H1 (cell line): Measurements from ENCODE around the gene TAL2. TPM values are rescaled to one million over a fixed set of nuclear protein-coding genes. Genes with fewer than 3 reads are reported as not detected.

Experiments
- CHD2 ChIP-seq: IDR thresholded peaks from 2 replicates; pipeline ENCODE4 v1.6.1; 2012; ENCODE audit warnings: low read length, improper control_type of control experiment
- KDM5A ChIP-seq: fragments of 200-600 bp; IDR thresholded peaks from 2 replicates; pipeline ENCODE4 v1.7.1; 2012; ENCODE audit warnings: mild to moderate bottlenecking, low read length, inconsistent platforms, mixed read lengths
- PHF8 ChIP-seq: fragments of 200-600 bp; sonication (generic); conservative IDR thresholded peaks from 2 replicates; pipeline ENCODE4 v1.7.1; 2012; ENCODE audit warnings: low read depth, mild to moderate bottlenecking, inconsistent platforms, low read length, moderate library complexity
- RAD21 ChIP-seq, 2 experiments: IDR thresholded peaks in 1 of 2; conservative IDR thresholded peaks in 1 of 2; 2 replicates each; pipeline ENCODE4 v1.6.1; 2011; ENCODE audit warnings: low read depth in 2 of 2, low read length in 2 of 2, improper control_type of control experiment in 1 of 2, inconsistent platforms in 1 of 2, mild to moderate bottlenecking in 1 of 2, moderate library complexity in 1 of 2
- RBBP5 ChIP-seq: IDR thresholded peaks from 2 replicates; pipeline ENCODE4 v1.7.1; 2012; ENCODE audit warnings: low read depth, mild to moderate bottlenecking, inconsistent platforms, low read length, moderate library complexity, borderline replicate concordance
- SIRT6 ChIP-seq: IDR thresholded peaks from one replicate; pipeline ENCODE4 v1.7.1; 2012; ENCODE audit warnings: low read length, inconsistent platforms
- SIX5 ChIP-seq: IDR thresholded peaks from 2 replicates; pipeline ENCODE4 v1.6.1; 2011; ENCODE audit warnings: mild to moderate bottlenecking, low read depth, low read length
- SUZ12 ChIP-seq: fragments of 200-600 bp; sonication (generic); IDR thresholded peaks from 2 replicates; pipeline ENCODE4 v1.6.1; 2012; ENCODE audit warnings: mild to moderate bottlenecking, inconsistent platforms, low read length, moderate library complexity, mixed read lengths
- TAF7 ChIP-seq: optimal IDR thresholded peaks from 2 replicates; pipeline ENCODE3; 2011; ENCODE audit warnings: low read depth, mild to moderate bottlenecking, inconsistent platforms, low read length, moderate library complexity, borderline replicate concordance
- TCF12 ChIP-seq: IDR thresholded peaks from 2 replicates; pipeline ENCODE4 v1.6.1; 2011; ENCODE audit warnings: low read depth, mild to moderate bottlenecking, low read length
- polyA plus RNA-seq, 7 experiments: library from polyadenylated mRNA; depleted of rRNA in 3 of 7; stranded (reverse) in 5 of 7; unstranded in 2 of 7; fragments of >200 nt in 5 of 7; fragments of 200-250 nt in 2 of 7; gene quantifications; 1 replicate in 5 of 7; 2 replicates in 1 of 7; 4 replicates in 1 of 7; pipeline versions ENCODE4 v1.2.1 to v1.2.3, GENCODE V29; 2011 to 2013; ENCODE audit warnings: missing spikeins in 2 of 7, mixed read lengths in 2 of 7
- total RNA-seq: library from RNA; stranded (reverse); fragmentation: NEBNext Ultra II Directional; extraction: Animal tissue kit (Norgen Biotek cat#: 25700); gene quantifications from 2 replicates; pipeline ENCODE4 v1.2.1, GENCODE V29; 2021
- TF ChIP-seq, protein P1 (sequence below): fragments of 300-600 bp; sonication (generic); IDR thresholded peaks from 2 replicates; pipeline ENCODE4 v1.7.1; 2012; ENCODE audit warnings: low read length, moderate library complexity, mild to moderate bottlenecking, inconsistent platforms; ENCODE audit not compliant: insufficient replicate concordance

TAL2 gene
- total and polyA plus RNA-seq, 2 of the 8 experiments (the other 6 are each of a cell fraction or from before 2014, with no cell fraction given), result 0.65 to 0.82 TPM

DNA sequence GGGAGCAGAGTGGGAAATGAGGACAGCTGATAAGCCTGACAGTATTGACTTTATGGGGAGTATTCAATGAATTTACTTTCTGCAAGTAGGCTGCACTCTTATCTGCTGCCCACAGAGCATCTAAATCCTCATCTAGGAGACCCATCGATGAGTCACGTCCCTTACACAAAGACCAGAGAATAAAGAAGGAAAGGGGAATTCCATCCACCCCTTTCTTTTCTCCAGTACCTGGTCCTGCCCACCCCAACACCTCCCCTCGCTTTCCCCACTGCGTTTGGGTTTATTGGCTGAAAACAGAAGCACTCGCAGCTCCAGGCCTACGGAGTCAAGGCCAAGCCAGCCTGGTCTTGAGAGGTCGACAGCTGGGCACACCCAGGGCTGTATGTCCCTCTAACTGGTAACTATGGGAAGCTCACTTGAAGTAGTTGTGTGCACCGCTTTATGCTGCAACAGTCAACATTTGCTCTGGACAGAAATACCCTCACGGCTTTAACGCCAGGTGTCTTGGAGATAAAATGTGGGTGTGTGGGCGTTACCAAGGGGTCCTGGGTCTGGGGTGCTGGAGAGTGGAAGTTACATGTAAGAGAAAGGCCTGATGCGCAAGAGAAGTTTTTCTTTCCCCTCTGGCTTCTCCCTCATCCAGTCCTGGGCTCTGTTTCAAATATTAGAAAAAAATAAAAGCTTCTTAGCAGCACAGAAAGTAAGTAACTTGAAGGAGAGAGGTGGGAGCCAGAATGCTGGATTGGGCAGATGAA, 14.5 kb upstream of the TAL2 start (continued):
- TF ChIP-seq RAD21 (IDR thresholded peaks at IDR 0.05 in 1 of 2, conservative IDR thresholded peaks at IDR 0.05 in 1 of 2; ENCODE audit: low read depth in 2 of 2, low read length in 2 of 2) (no peak), RBBP5 (no peak), SUZ12 (no peak), TAF7 (peak; percentile 13), TCF12 (no peak), PHF8 (no peak), KDM5A (no peak), CHD2 (no peak), SIRT6 (no peak), SIX5 (no peak)
- TF ChIP-seq, protein P1, sequence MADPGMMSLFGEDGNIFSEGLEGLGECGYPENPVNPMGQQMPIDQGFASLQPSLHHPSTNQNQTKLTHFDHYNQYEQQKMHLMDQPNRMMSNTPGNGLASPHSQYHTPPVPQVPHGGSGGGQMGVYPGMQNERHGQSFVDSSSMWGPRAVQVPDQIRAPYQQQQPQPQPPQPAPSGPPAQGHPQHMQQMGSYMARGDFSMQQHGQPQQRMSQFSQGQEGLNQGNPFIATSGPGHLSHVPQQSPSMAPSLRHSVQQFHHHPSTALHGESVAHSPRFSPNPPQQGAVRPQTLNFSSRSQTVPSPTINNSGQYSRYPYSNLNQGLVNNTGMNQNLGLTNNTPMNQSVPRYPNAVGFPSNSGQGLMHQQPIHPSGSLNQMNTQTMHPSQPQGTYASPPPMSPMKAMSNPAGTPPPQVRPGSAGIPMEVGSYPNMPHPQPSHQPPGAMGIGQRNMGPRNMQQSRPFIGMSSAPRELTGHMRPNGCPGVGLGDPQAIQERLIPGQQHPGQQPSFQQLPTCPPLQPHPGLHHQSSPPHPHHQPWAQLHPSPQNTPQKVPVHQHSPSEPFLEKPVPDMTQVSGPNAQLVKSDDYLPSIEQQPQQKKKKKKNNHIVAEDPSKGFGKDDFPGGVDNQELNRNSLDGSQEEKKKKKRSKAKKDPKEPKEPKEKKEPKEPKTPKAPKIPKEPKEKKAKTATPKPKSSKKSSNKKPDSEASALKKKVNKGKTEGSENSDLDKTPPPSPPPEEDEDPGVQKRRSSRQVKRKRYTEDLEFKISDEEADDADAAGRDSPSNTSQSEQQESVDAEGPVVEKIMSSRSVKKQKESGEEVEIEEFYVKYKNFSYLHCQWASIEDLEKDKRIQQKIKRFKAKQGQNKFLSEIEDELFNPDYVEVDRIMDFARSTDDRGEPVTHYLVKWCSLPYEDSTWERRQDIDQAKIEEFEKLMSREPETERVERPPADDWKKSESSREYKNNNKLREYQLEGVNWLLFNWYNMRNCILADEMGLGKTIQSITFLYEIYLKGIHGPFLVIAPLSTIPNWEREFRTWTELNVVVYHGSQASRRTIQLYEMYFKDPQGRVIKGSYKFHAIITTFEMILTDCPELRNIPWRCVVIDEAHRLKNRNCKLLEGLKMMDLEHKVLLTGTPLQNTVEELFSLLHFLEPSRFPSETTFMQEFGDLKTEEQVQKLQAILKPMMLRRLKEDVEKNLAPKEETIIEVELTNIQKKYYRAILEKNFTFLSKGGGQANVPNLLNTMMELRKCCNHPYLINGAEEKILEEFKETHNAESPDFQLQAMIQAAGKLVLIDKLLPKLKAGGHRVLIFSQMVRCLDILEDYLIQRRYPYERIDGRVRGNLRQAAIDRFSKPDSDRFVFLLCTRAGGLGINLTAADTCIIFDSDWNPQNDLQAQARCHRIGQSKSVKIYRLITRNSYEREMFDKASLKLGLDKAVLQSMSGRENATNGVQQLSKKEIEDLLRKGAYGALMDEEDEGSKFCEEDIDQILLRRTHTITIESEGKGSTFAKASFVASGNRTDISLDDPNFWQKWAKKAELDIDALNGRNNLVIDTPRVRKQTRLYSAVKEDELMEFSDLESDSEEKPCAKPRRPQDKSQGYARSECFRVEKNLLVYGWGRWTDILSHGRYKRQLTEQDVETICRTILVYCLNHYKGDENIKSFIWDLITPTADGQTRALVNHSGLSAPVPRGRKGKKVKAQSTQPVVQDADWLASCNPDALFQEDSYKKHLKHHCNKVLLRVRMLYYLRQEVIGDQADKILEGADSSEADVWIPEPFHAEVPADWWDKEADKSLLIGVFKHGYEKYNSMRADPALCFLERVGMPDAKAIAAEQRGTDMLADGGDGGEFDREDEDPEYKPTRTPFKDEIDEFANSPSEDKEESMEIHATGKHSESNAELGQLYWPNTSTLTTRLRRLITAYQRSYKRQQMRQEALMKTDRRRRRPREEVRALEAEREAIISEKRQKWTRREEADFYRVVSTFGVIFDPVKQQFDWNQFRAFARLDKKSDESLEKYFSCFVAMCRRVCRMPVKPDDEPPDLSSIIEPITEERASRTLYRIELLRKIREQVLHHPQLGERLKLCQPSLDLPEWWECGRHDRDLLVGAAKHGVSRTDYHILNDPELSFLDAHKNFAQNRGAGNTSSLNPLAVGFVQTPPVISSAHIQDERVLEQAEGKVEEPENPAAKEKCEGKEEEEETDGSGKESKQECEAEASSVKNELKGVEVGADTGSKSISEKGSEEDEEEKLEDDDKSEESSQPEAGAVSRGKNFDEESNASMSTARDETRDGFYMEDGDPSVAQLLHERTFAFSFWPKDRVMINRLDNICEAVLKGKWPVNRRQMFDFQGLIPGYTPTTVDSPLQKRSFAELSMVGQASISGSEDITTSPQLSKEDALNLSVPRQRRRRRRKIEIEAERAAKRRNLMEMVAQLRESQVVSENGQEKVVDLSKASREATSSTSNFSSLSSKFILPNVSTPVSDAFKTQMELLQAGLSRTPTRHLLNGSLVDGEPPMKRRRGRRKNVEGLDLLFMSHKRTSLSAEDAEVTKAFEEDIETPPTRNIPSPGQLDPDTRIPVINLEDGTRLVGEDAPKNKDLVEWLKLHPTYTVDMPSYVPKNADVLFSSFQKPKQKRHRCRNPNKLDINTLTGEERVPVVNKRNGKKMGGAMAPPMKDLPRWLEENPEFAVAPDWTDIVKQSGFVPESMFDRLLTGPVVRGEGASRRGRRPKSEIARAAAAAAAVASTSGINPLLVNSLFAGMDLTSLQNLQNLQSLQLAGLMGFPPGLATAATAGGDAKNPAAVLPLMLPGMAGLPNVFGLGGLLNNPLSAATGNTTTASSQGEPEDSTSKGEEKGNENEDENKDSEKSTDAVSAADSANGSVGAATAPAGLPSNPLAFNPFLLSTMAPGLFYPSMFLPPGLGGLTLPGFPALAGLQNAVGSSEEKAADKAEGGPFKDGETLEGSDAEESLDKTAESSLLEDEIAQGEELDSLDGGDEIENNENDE, result no peak
